GM12878 (cell line): ENCODE measurements around the gene CFAP161.

Source experiments
- CUX1 ChIP-seq: IDR thresholded peaks from 2 replicates; pipeline ENCODE4 v1.6.1; 2012; ENCODE audit warnings: improper control_type of control experiment, low read depth, low read length; ENCODE audit not compliant: insufficient replicate concordance
- EP300 ChIP-seq, 2 experiments: fragments of 150-350 bp in 1 of 2; IDR thresholded peaks; 2 replicates each; pipeline ENCODE4 v1.6.1; 2011 to 2012; ENCODE audit warnings: low read depth in 2 of 2, low read length in 2 of 2, borderline replicate concordance in 1 of 2, improper control_type of control experiment in 1 of 2, inconsistent platforms in 1 of 2; ENCODE audit not compliant: control insufficient read depth in 1 of 2
- GABPA ChIP-seq: IDR thresholded peaks from 2 replicates; pipeline ENCODE4 v1.6.1; 2014; ENCODE audit warnings: antibody characterized with exemption, low read depth, mild to moderate bottlenecking, inconsistent platforms
- RCOR1 ChIP-seq: conservative IDR thresholded peaks from 2 replicates; pipeline ENCODE4 v1.6.1; 2012; ENCODE audit warnings: low read depth, low read length, improper control_type of control experiment
- TF ChIP-seq, protein P1 (sequence below), 3 experiments: IDR thresholded peaks in 2 of 3; conservative IDR thresholded peaks in 1 of 3; 2 replicates each; pipeline ENCODE4 v1.5.1; 2011; ENCODE audit warnings: low read depth in 3 of 3, low read length in 3 of 3, mild to moderate bottlenecking in 3 of 3, control low read depth in 2 of 3, moderate library complexity in 2 of 3, inconsistent platforms in 1 of 3, mixed read lengths in 1 of 3; ENCODE audit not compliant: control insufficient read depth in 2 of 3, insufficient read depth in 1 of 3; ENCODE audit errors: extremely low read depth in 1 of 3

DNA sequence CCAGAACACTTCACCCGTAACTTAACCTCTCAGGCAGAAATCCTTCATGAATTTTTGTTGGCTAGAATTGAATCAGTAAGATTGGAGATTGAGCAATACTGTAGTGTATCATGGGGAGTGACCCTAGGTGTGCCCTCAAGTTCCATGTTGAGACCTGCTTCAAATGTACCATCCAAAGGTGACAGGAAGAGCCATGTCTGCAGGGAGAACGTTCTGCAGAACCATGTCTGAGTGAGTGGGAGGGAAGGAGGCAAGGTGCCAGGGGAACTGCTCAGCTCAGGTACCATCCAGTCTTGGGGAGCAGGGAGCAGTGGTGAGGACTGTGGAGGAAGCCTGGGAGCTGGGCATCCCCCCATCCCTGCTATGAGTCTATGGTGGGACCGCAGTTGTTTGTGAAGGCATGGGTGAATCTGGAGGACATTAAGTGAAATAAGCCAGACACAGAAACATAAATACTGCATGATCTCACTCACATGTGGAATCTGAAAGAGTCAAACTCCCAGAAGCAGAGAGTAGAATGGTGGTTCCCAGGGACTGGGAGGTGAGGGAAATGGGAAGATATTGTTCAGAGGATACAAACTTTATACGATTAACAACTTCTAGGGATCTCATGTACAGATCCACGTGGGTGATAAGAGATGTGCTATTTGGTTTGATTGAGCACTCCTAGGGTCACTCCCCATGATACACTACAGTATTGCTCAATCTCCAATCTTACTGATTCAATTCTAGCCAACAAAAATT lies 23.3 kb downstream of the CFAP161 start:
- TF ChIP-seq, protein P1, sequence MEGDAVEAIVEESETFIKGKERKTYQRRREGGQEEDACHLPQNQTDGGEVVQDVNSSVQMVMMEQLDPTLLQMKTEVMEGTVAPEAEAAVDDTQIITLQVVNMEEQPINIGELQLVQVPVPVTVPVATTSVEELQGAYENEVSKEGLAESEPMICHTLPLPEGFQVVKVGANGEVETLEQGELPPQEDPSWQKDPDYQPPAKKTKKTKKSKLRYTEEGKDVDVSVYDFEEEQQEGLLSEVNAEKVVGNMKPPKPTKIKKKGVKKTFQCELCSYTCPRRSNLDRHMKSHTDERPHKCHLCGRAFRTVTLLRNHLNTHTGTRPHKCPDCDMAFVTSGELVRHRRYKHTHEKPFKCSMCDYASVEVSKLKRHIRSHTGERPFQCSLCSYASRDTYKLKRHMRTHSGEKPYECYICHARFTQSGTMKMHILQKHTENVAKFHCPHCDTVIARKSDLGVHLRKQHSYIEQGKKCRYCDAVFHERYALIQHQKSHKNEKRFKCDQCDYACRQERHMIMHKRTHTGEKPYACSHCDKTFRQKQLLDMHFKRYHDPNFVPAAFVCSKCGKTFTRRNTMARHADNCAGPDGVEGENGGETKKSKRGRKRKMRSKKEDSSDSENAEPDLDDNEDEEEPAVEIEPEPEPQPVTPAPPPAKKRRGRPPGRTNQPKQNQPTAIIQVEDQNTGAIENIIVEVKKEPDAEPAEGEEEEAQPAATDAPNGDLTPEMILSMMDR (IDR thresholded peaks at IDR 0.05 in 2 of 3, conservative IDR thresholded peaks at IDR 0.05 in 1 of 3; ENCODE audit: control insufficient read depth in 2 of 3, extremely low read depth in 1 of 3, insufficient read depth in 1 of 3, low read depth in 3 of 3, low read length in 3 of 3) = no peak
- TF ChIP-seq GABPA (no peak), EP300 (IDR thresholded peaks at IDR 0.05; ENCODE audit: borderline replicate concordance in 1 of 2, control insufficient read depth in 1 of 2, low read depth in 2 of 2, low read length in 2 of 2) (no peak), RCOR1 (no peak), CUX1 (no peak)
